H1 (cell line): Measurements from ENCODE around the gene RSRC2. TPM values are rescaled to one million over a fixed set of nuclear protein-coding genes. Genes with fewer than 3 reads are reported as not detected.

Source experiments
- CTCF ChIA-PET: fragments of 300-600 bp; sonication (Branson Sonifier 250); formaldehyde crosslinking; loops from one replicate; lab custom pipeline; 2021; ENCODE audit not compliant: partially characterized antibody; lab: Charles Lee
- POLR2A ChIA-PET: fragments of 300-600 bp; sonication (Branson Sonifier 250); formaldehyde crosslinking; loops from one replicate; lab custom pipeline; 2021; ENCODE audit warnings: inconsistent platforms; ENCODE audit not compliant: partially characterized antibody; lab: Charles Lee
- DNase-seq, 2 experiments: peaks; one replicate each; pipeline versions ENCODE4 v3.0.0 to v3.0.0-alpha.2; 2010 to 2022; ENCODE audit warnings: low spot score in 2 of 2, low read depth in 1 of 2, mixed read lengths in 1 of 2
- FAIRE-seq: peaks from 2 replicates; lab custom pipeline; 2011; peaks lifted over from hg19 to GRCh38; lab: Jason Lieb, UNC
- H2AFZ ChIP-seq: 2 replicates; pipeline ENCODE4 v1.8.1; 2012; ENCODE audit warnings: low read length, inconsistent platforms
- H2AK5ac ChIP-seq: 2 replicates; pipeline ENCODE4 v1.6.1; 2013; ENCODE audit warnings: low read depth, low read length
- H2BK120ac ChIP-seq: replicated peaks from 2 replicates; pipeline ENCODE3; 2013; ENCODE audit warnings: low read depth, low read length, inconsistent platforms
- H2BK12ac ChIP-seq: 2 replicates; pipeline ENCODE4 v1.6.1; 2013; ENCODE audit warnings: low read depth, low read length
- H2BK15ac ChIP-seq: 2 replicates; pipeline ENCODE4 v1.6.1; 2013; ENCODE audit warnings: low read length
- H2BK20ac ChIP-seq: 2 replicates; pipeline ENCODE4 v1.6.1; 2013; ENCODE audit warnings: low read length
- H2BK5ac ChIP-seq: 2 replicates; pipeline ENCODE4 v1.6.1; 2013; ENCODE audit warnings: low read depth, low read length
- H3K14ac ChIP-seq: 2 replicates; pipeline ENCODE4 v1.6.1; 2013; ENCODE audit warnings: inconsistent platforms; ENCODE audit not compliant: insufficient read length
- H3K18ac ChIP-seq: 2 replicates; pipeline ENCODE4 v1.6.1; 2013; ENCODE audit warnings: low read length; ENCODE audit errors: extremely low read depth
- H3K23ac ChIP-seq: 2 replicates; pipeline ENCODE4 v1.6.1; 2013; ENCODE audit warnings: inconsistent platforms; ENCODE audit not compliant: insufficient read length
- H3K23me2 ChIP-seq: 2 replicates; pipeline ENCODE4 v1.6.1; 2013; ENCODE audit warnings: low read depth, low read length
- H3K27ac ChIP-seq: 2 replicates; pipeline ENCODE4 v1.6.1; 2011; ENCODE audit warnings: low read depth, low read length, inconsistent platforms
- H3K27me3 ChIP-seq, 4 experiments: replicated peaks in 1 of 4; 1 replicate in 1 of 4; 2 replicates in 3 of 4; pipeline versions ENCODE4 v1.6.1 to v1.8.1; 2011 to 2013; ENCODE audit warnings: low read length in 3 of 4, mild to moderate bottlenecking in 3 of 4, inconsistent platforms in 2 of 4, mixed read lengths in 2 of 4, moderate library complexity in 1 of 4; ENCODE audit not compliant: control insufficient read depth in 3 of 4, insufficient read depth in 3 of 4; ENCODE audit errors: extremely low read depth in 1 of 4
- H3K36me3 ChIP-seq, 4 experiments: 2 replicates each; pipeline versions ENCODE4 v1.6.1 to v1.8.1; 2011 to 2013; ENCODE audit warnings: mild to moderate bottlenecking in 4 of 4, low read length in 3 of 4, moderate library complexity in 2 of 4, control low read depth in 1 of 4, inconsistent platforms in 1 of 4; ENCODE audit not compliant: insufficient read depth in 4 of 4, control insufficient read depth in 2 of 4
- H3K4ac ChIP-seq: replicated peaks from 2 replicates; pipeline ENCODE3; 2013; ENCODE audit warnings: low read length, low read depth, mixed read lengths, inconsistent platforms; ENCODE audit not compliant: insufficient read length
- H3K4me1 ChIP-seq, 4 experiments: replicated peaks in 1 of 4; 1 replicate in 1 of 4; 2 replicates in 3 of 4; pipeline versions ENCODE4 v1.6.1 to v1.8.1; 2011 to 2013; ENCODE audit warnings: low read length in 3 of 4, inconsistent platforms in 2 of 4, mixed read lengths in 1 of 4; ENCODE audit not compliant: insufficient read depth in 4 of 4, control insufficient read depth in 3 of 4
- H3K4me2 ChIP-seq, 2 experiments: 2 replicates each; pipeline versions ENCODE4 v1.6.1 to v1.8.1; 2011 to 2013; ENCODE audit warnings: low read depth in 2 of 2, low read length in 2 of 2, control low read depth in 1 of 2, inconsistent platforms in 1 of 2, mild to moderate bottlenecking in 1 of 2; ENCODE audit not compliant: insufficient read depth in 1 of 2
- H3K4me3 ChIP-seq, 4 experiments: fragments of 200-600, 300-600 bp in 1 of 4; sonication (generic), shearing (Covaris generic), sonication (Bioruptor Twin) in 1 of 4; 2 replicates each; pipeline versions ENCODE4 v1.5.1 to v1.8.1; 2011 to 2016; ENCODE audit warnings: low read length in 4 of 4, low read depth in 3 of 4, control low read depth in 2 of 4, inconsistent platforms in 2 of 4, mild to moderate bottlenecking in 2 of 4, mixed read lengths in 1 of 4, moderate library complexity in 1 of 4; ENCODE audit not compliant: insufficient read depth in 2 of 4; ENCODE audit errors: extremely low read depth in 1 of 4
- H3K56ac ChIP-seq: replicated peaks from 2 replicates; pipeline ENCODE3; 2013; ENCODE audit warnings: low read depth, mild to moderate bottlenecking, mixed read lengths, low read length, inconsistent platforms; ENCODE audit not compliant: insufficient read length
- H3K79me1 ChIP-seq: 2 replicates; pipeline ENCODE4 v1.6.1; 2013; ENCODE audit warnings: low read depth, low read length, control low read depth
- H3K79me2 ChIP-seq, 2 experiments: 2 replicates each; pipeline versions ENCODE4 v1.6.1 to v1.8.1; 2012 to 2013; ENCODE audit warnings: low read length in 2 of 2, mild to moderate bottlenecking in 2 of 2, inconsistent platforms in 1 of 2; ENCODE audit not compliant: insufficient read depth in 2 of 2, control insufficient read depth in 1 of 2
- H3K9ac ChIP-seq, 4 experiments: replicated peaks in 1 of 4; 1 replicate in 1 of 4; 2 replicates in 3 of 4; pipeline versions ENCODE4 v1.6.1 to v1.8.1; 2011 to 2013; ENCODE audit warnings: low read depth in 3 of 4, low read length in 3 of 4, control low read depth in 2 of 4, mild to moderate bottlenecking in 2 of 4, moderate library complexity in 2 of 4, inconsistent platforms in 1 of 4; ENCODE audit errors: extremely low read depth in 1 of 4
- H3K9me3 ChIP-seq, 2 experiments: 2 replicates each; pipeline versions ENCODE4 v1.6.1 to v1.8.1; 2012 to 2013; ENCODE audit warnings: mild to moderate bottlenecking in 2 of 2, moderate library complexity in 2 of 2, control low read depth in 1 of 2, inconsistent platforms in 1 of 2, low read depth in 1 of 2, low read length in 1 of 2, mixed read lengths in 1 of 2; ENCODE audit not compliant: insufficient read depth in 2 of 2
- H4K20me1 ChIP-seq, 2 experiments: replicated peaks in 1 of 2; 2 replicates each; pipeline versions ENCODE3 to v1.8.1; 2011 to 2013; ENCODE audit warnings: inconsistent platforms in 2 of 2, low read length in 2 of 2, mild to moderate bottlenecking in 1 of 2; ENCODE audit not compliant: insufficient read depth in 2 of 2, control insufficient read depth in 1 of 2
- H4K5ac ChIP-seq: 2 replicates; pipeline ENCODE4 v1.6.1; 2013; ENCODE audit warnings: low read length, low read depth, mixed read lengths, inconsistent platforms; ENCODE audit not compliant: insufficient read length
- H4K8ac ChIP-seq: 2 replicates; pipeline ENCODE4 v1.8.0; 2013; ENCODE audit warnings: mild to moderate bottlenecking, moderate library complexity, low read length, inconsistent platforms; ENCODE audit not compliant: insufficient read depth; ENCODE audit errors: extremely low read depth
- H4K91ac ChIP-seq: replicated peaks from 2 replicates; pipeline ENCODE3; 2013; ENCODE audit warnings: low read length, mixed read lengths, inconsistent platforms; ENCODE audit not compliant: insufficient read length
- ASH2L ChIP-seq: fragments of 200-600, 300-600 bp; sonication (generic); IDR thresholded peaks from one replicate; pipeline ENCODE4 v1.7.1; 2017; ENCODE audit warnings: low read length
- BRCA1 ChIP-seq: IDR thresholded peaks from 2 replicates; pipeline ENCODE4 v1.6.1; 2012; ENCODE audit warnings: low read depth, low read length, improper control_type of control experiment
- CBX8 ChIP-seq: fragments of 300-800, 300-1000 bp; sonication (generic); IDR thresholded peaks from 2 replicates; pipeline ENCODE4 v1.7.1; 2016; ENCODE audit warnings: low read depth, low read length, borderline replicate concordance
- CEBPB ChIP-seq: IDR thresholded peaks from 2 replicates; pipeline ENCODE4 v1.6.1; 2012; ENCODE audit warnings: low read depth, low read length
- CHD1 ChIP-seq: IDR thresholded peaks from 2 replicates; pipeline ENCODE4 v1.6.1; 2012; ENCODE audit warnings: low read depth, low read length, improper control_type of control experiment
- EGR1 ChIP-seq: IDR thresholded peaks from 2 replicates; pipeline ENCODE4 v1.6.1; 2011; ENCODE audit warnings: low read depth, low read length, borderline replicate concordance
- GABPA ChIP-seq: IDR thresholded peaks from 2 replicates; pipeline ENCODE4 v1.6.1; 2011; ENCODE audit warnings: mild to moderate bottlenecking, low read length, moderate library complexity, borderline replicate concordance; ENCODE audit not compliant: insufficient read depth
- KDM1A ChIP-seq: fragments of 200-600, 300-600 bp; sonication (generic); IDR thresholded peaks from 2 replicates; pipeline ENCODE4 v1.7.1; 2016; ENCODE audit warnings: mild to moderate bottlenecking, low read length, borderline replicate concordance
- NANOG ChIP-seq: IDR thresholded peaks from 2 replicates; pipeline ENCODE4 v1.6.1; 2011; ENCODE audit warnings: low read length, low read depth, mild to moderate bottlenecking, inconsistent platforms; ENCODE audit not compliant: insufficient read depth, poor library complexity, severe bottlenecking
- PHF8 ChIP-seq: fragments of 200-600 bp; sonication (generic); conservative IDR thresholded peaks from 2 replicates; pipeline ENCODE4 v1.7.1; 2012; ENCODE audit warnings: low read depth, mild to moderate bottlenecking, inconsistent platforms, low read length, moderate library complexity
- POLR2AphosphoS5 ChIP-seq: IDR thresholded peaks from 2 replicates; pipeline ENCODE4 v1.6.1; 2011; ENCODE audit warnings: low read depth, low read length
- SP1 ChIP-seq: IDR thresholded peaks from 2 replicates; pipeline ENCODE4 v1.6.1; 2011; ENCODE audit warnings: low read depth, low read length
- TBP ChIP-seq: IDR thresholded peaks from 2 replicates; pipeline ENCODE4 v1.6.1; 2011; ENCODE audit warnings: low read depth, low read length, improper control_type of control experiment
- TCF12 ChIP-seq: IDR thresholded peaks from 2 replicates; pipeline ENCODE4 v1.6.1; 2011; ENCODE audit warnings: low read depth, mild to moderate bottlenecking, low read length
- WGBS, 2 experiments: shearing (Covaris generic) in 1 of 2; methylation state at CpG; one replicate each; pipeline versions ENCODE4 v1.1.6 to v1.1.7; 2013 to 2015; ENCODE audit warnings: low lambda C conversion rate in 2 of 2, mixed read lengths in 2 of 2, inconsistent platforms in 1 of 2, low coverage in 1 of 2, missing lambda C conversion rate in 1 of 2; ENCODE audit not compliant: insufficient replicate concordance in 2 of 2, insufficient coverage in 1 of 2, insufficient read length in 1 of 2; ENCODE audit errors: extremely low coverage in 1 of 2, missing lambda C conversion rate in 1 of 2; 5-methylcytosine and 5-hydroxymethylcytosine counted together
- polyA plus RNA-seq, 7 experiments: library from polyadenylated mRNA; depleted of rRNA in 3 of 7; stranded (reverse) in 5 of 7; unstranded in 2 of 7; fragments of >200 nt in 5 of 7; fragments of 200-250 nt in 2 of 7; gene quantifications; 1 replicate in 5 of 7; 2 replicates in 1 of 7; 4 replicates in 1 of 7; pipeline versions ENCODE4 v1.2.1 to v1.2.3, GENCODE V29; 2011 to 2013; ENCODE audit warnings: missing spikeins in 2 of 7, mixed read lengths in 2 of 7
- total RNA-seq: library from RNA; stranded (reverse); fragmentation: NEBNext Ultra II Directional; extraction: Animal tissue kit (Norgen Biotek cat#: 25700); gene quantifications from 2 replicates; pipeline ENCODE4 v1.2.1, GENCODE V29; 2021

Gene RSRC2
- total and polyA plus RNA-seq, 2 of the 8 experiments (the other 6 are each of a cell fraction or from before 2014, with no cell fraction given): 15.9 to 71.4 TPM

GRCh38 chr12:122547330-122547729 is 20.6 kb upstream of the RSRC2 start:
- Histone ChIP-seq H3K9ac (no peak overlapping the region), H4K8ac (no peak overlapping the region), H3K27ac (no peak overlapping the region), H3K4me3 (no peak overlapping the region), H3K27me3 (no peaks in the 10 kb centered on the region), H3K36me3 (peaks cover 24 to 82% (median 40%) of the 10 kb centered on the region in 4 experiments; a peak in 7 of 8 replicates), H4K91ac (no peak overlapping the region), H2BK15ac (no peak overlapping the region), H3K23me2 (no peaks in the 10 kb centered on the region), H2BK120ac (no peak overlapping the region), H3K18ac (no peak overlapping the region), H4K20me1 (peaks cover 1 to 3% of the 10 kb centered on the region in 2 experiments), H3K14ac (no peak overlapping the region), H3K4me2 (no peak overlapping the region), H2AK5ac (no peak overlapping the region), H3K4ac (no peak overlapping the region), H2BK12ac (no peak overlapping the region), H3K9me3 (no peaks in the 10 kb centered on the region), H2BK20ac (no peak overlapping the region), H3K56ac (no peak overlapping the region), H2BK5ac (no peak overlapping the region), H3K79me2 (no peaks in the 10 kb centered on the region), H4K5ac (no peak overlapping the region), H3K4me1 (no peaks in the 10 kb centered on the region), H3K79me1 (no peaks in the 10 kb centered on the region), H3K23ac (no peak overlapping the region), H2AFZ (no peak overlapping the region)
- POLR2A ChIA-PET: interaction anchor here (49.0 kb wide), 1 partner anchor 41 kb away, joined by 1221 read pairs; the partner anchor contains the start of genes KNTC1, RSRC2 and ZCCHC8
- DNase-seq (no peak), FAIRE-seq (no peak)
- WGBS, 2 experiments: 89% methylated on average over 5 of the region's 5 CpGs; no CpG with 5 or more reads in 1 of the 2 experiments
- CTCF ChIA-PET: interaction anchor here (0.6 to 0.8 kb wide), 2 partner anchors 44 to 46 kb away, joined by 3 read pairs; no protein-coding TSS in a partner anchor
- TF ChIP-seq TBP (no peak), CBX8 (no peak), POLR2AphosphoS5 (no peak), EGR1 (no peak), CEBPB (no peak), CHD1 (no peak), TCF12 (no peak), PHF8 (no peak), SP1 (no peak), KDM1A (no peak), ASH2L (no peak), NANOG (no peak), BRCA1 (no peak), GABPA (no peak)
